Measurements from ENCODE around the gene DUSP10.
A peak's percentile ranks its signal among the peaks of the same experiment; 100 is the strongest.

DUSP10 gene

GRCh38 chr1:221762121-221762520 is 20.2 kb upstream of the DUSP10 start:
- no peak for DNase-seq

- no peak for DNase-seq
Observed at GRCh38 chr1:221761354-221762002, 19.6 kb upstream of the DUSP10 start.

GRCh38 chr1:221760911-221761310 is 19.0 kb upstream of the DUSP10 start:
- DNase-seq, result no peak

- no peak for DNase-seq
Observed at GRCh38 chr1:221759436-221759835, 17.5 kb upstream of the DUSP10 start.

- no peak for DNase-seq
Observed at GRCh38 chr1:221758455-221758854, 16.6 kb upstream of the DUSP10 start.

GRCh38 chr1:221756830-221757551 is 15.1 kb upstream of the DUSP10 start:
- no peak for DNase-seq

- DNase-seq, result no peak
Observed at GRCh38 chr1:221753828-221754188, 11.9 kb upstream of the DUSP10 start.

GRCh38 chr1:221751226-221751887 is 9.5 kb upstream of the DUSP10 start:
- DNase-seq, result no peak

- no peak for DNase-seq
Observed at GRCh38 chr1:221748981-221749380, 7.1 kb upstream of the DUSP10 start.

- DNase-seq, result no peak
Observed at GRCh38 chr1:221747839-221748238, 6.0 kb upstream of the DUSP10 start.

- no peak for DNase-seq
Observed at GRCh38 chr1:221743416-221744208, 1.7 kb upstream of the DUSP10 start.

- DNase-seq, result peak; percentile 70 to 82
Observed at GRCh38 chr1:221742555-221743415, 896 bp upstream of the DUSP10 start.

GRCh38 chr1:221740993-221741702 is 741 bp downstream of the DUSP10 start:
- DNase-seq, result peak; percentile 43 to 44

GRCh38 chr1:221740369-221740992 is 1.4 kb downstream of the DUSP10 start:
- DNase-seq, result peak; percentile 25 to 38

GRCh38 chr1:221739677-221740025 is 2.2 kb downstream of the DUSP10 start:
- no peak for DNase-seq

GRCh38 chr1:221739018-221739676 is 2.7 kb downstream of the DUSP10 start:
- DNase-seq, result no peak

- DNase-seq, result no peak
Observed at GRCh38 chr1:221736714-221737113, 5.2 kb downstream of the DUSP10 start.

GRCh38 chr1:221735999-221736398 is 5.9 kb downstream of the DUSP10 start:
- DNase-seq, result no peak

- no peak for DNase-seq
Observed at GRCh38 chr1:221734187-221734586, 7.7 kb downstream of the DUSP10 start.

- no peak for DNase-seq
Observed at GRCh38 chr1:221732052-221732451, 9.8 kb downstream of the DUSP10 start.
